HS-5 (cell line): ENCODE results near the gene MRPL14.

ENCODE experiments used
- DNase-seq: peaks from one replicate; pipeline ENCODE4 v3.0.0-alpha.2; 2012; ENCODE audit warnings: low read depth

Gene MRPL14

DNA sequence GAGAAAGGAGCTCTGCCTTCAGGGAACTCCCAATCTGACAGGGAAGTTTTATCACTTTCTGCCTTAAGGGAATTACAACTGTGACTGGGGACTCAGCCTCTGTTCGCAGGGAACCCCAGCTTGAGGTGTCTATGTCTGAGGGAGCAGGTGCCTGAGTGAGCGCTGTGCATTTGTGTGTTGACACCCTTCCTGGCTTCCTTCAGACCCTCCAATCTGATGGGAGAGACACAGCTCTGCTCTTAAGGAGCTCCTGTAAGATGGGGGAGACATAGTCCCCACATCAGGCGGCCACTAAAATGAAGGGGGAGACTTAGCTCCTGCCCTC is 62.3 kb downstream of the MRPL14 start:
- no peak for DNase-seq

GRCh38 chr6:44064089-44064947 is 62.9 kb downstream of the MRPL14 start:
- DNase-seq: peak; percentile 80

- DNase-seq: no peak
Observed at GRCh38 chr6:44063561-44064059, 63.6 kb downstream of the MRPL14 start.
